ENCODE results near the gene ZNF507.
A peak's percentile ranks its signal among the peaks of the same experiment; 100 is the strongest.

ZNF507 gene

DNA sequence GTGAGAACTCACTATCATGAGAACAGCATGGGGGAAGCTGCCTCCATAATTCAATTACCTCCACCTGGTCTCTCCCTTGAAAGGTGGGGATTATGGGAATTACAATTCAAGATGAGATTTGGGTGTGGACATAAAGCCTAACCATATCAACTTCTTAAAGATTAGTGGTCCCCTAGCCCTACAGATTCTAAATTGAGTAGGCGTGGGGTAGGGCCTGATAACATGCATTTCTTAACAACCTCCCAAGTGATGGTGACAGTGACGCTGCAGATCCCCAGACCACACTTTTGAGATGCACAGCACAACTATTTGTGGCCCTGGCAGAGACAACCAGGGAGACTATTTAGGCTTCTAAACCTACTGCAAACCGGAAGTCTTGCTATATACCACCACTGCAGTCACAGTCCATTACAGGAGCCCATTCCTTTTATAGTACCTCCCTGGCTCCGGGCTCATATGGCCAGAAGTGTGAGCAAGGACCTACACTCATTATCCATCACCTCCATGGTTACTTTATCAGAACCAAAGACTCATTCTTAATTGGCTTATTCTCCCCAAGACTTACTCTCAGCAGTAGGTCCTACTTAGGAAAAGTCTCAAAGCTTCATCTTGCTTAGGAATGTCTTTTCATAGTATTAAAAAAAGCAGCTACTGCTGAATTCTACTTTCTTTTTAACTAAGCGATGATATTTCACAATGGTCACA, 58.0 kb downstream of the ZNF507 start:
- DNase-seq = no peak
- H3K4me3 Mint-ChIP-seq = peak overlapping the region; percentile 89
- H3K27ac Mint-ChIP-seq = no peak overlapping the region
- TF ChIP-seq, protein P1, sequence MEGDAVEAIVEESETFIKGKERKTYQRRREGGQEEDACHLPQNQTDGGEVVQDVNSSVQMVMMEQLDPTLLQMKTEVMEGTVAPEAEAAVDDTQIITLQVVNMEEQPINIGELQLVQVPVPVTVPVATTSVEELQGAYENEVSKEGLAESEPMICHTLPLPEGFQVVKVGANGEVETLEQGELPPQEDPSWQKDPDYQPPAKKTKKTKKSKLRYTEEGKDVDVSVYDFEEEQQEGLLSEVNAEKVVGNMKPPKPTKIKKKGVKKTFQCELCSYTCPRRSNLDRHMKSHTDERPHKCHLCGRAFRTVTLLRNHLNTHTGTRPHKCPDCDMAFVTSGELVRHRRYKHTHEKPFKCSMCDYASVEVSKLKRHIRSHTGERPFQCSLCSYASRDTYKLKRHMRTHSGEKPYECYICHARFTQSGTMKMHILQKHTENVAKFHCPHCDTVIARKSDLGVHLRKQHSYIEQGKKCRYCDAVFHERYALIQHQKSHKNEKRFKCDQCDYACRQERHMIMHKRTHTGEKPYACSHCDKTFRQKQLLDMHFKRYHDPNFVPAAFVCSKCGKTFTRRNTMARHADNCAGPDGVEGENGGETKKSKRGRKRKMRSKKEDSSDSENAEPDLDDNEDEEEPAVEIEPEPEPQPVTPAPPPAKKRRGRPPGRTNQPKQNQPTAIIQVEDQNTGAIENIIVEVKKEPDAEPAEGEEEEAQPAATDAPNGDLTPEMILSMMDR (IDR thresholded peaks at IDR 0.05) = no peak
- no peaks in the 10 kb centered on the region for H3K27me3 Mint-ChIP-seq (ENCODE audit: low read depth, poor library complexity)
- H3K36me3 Mint-ChIP-seq (ENCODE audit: low read depth) = peaks cover 15% of the 10 kb centered on the region
- peaks cover 47% of the 10 kb centered on the region for H3K4me1 Mint-ChIP-seq
- H3K9me3 Mint-ChIP-seq = no peaks in the 10 kb centered on the region

DNA sequence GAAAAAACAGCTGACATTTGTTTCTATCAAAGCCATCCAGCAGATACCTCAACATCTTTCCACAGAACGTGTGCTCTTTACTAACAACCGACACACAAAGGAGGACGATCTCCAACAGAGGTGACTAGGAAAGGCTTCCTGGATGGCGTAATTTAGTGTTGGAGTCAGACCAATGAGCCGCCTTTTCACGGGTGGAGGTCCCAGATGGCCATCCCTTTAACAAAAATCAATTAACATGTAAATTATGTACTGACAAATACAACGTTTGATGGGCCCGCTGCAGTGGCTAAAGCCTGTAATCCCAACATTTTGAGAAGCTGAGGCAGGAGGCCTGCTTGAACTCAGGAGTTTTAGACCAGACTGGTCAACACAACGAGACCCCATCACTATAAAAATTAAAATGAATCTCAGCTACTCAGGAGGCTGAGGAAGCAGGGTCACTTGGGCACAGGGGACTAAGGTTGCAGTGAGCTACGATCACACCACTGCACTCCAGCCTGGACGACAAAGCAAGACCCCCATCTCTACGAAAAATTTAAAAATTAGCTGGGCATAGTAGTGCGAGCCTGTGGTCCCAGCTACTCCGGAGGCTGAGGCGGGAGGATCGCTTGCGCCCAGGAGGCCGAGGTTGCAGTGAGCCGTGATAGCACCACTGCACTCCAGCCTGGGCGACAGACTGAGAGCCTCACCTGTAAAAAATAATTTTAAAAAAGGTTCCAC, 59.0 kb downstream of the ZNF507 start:
- Mint-ChIP-seq H3K4me3 (peak overlapping the region; percentile 89), H3K27ac (peak overlapping the region; percentile 96), H3K36me3 (ENCODE audit: low read depth) (peaks cover 25% of the 10 kb centered on the region), H3K27me3 (ENCODE audit: low read depth, poor library complexity) (no peaks in the 10 kb centered on the region), H3K9me3 (no peaks in the 10 kb centered on the region), H3K4me1 (peaks cover 48% of the 10 kb centered on the region)
- TF ChIP-seq, protein P1 (IDR thresholded peaks at IDR 0.05) = no peak
- DNase-seq = no peak

DNA sequence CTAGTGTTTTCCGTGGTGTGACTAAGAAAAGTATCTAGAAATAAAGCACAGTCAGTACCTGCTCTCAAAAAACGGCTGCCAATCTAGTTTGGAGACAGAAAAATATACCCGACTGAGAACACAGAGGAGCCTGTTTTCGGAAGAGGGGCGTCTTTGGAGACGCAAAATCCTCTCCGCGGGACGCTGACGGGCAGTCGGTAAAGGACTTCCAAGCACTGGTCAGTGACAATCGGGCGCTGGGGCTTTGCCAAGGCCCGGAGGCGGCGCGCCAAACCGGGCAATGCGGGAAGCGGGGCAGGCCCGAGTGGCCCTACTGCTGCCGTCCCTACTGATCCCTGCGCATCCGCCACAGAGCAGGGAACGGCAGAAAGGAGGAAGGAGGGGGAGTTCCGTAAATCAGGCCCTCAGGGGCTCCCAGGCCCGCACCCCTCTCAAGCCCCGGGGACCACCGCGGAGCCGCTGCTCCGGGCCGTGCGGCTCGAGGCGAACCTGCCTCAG, 59.6 kb downstream of the ZNF507 start:
- Mint-ChIP-seq H3K4me1 (peaks cover 48% of the 10 kb centered on the region), H3K4me3 (peak overlapping the region; percentile 89), H3K36me3 (ENCODE audit: low read depth) (peaks cover 27% of the 10 kb centered on the region), H3K27ac (peak overlapping the region; percentile 96), H3K9me3 (no peaks in the 10 kb centered on the region), H3K27me3 (ENCODE audit: low read depth, poor library complexity) (no peaks in the 10 kb centered on the region)
- TF ChIP-seq, protein P1 (IDR thresholded peaks at IDR 0.05) = no peak
- DNase-seq = peak; percentile 60

DNA sequence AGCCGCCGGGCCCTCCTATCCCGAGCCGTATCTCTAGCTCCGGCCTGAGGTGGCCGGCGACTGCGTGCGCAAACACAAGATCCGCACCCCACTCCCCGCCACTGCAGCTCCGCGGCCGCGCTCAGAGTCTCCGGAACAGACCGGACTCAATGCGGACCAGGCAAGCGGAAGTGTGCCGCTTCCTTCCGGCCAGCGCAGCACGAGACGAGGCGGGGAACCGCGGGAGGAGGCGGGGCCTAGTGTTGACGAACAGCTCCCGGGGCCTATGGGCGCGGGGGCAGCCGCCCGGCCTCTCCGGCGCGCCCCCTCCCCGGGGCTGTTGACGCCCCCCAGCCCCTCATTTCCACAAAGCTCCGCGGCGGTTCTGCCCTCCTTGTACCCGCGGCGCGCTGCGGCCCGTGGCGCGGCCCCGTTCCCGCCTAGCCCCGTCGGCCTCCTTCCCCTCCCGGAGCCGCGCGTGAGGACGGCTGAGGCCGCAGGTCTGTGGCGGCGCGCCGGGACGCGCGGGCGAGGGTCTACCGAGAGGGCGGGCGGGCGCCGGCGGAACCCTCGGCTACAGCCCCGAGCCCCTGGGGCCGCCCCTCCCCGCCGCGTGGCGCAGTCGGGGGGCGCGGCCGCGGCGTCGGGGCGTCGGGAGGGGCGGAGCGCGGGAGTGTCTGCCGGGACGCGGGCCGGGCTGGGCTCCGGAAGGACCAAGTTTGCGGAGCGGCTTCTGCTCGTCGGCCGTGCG, 60.2 kb downstream of the ZNF507 start, which contains the start of gene DPY19L3:
Gene DPY19L3, plus strand, starts transcription at position 340 of the 730 bp plus-strand sequence. CDS start 2,484 bp downstream, outside the sequence.
- H3K27ac Mint-ChIP-seq = peak within 1 kb of the TSS; percentile 96
- no peaks in the 10 kb centered on the region for H3K27me3 Mint-ChIP-seq (ENCODE audit: low read depth, poor library complexity)
- H3K36me3 Mint-ChIP-seq (ENCODE audit: low read depth) = peaks cover 31% of the 10 kb centered on the region
- no peaks in the 10 kb centered on the region for H3K9me3 Mint-ChIP-seq
- TF ChIP-seq, protein P1 (IDR thresholded peaks at IDR 0.05) = no peak
- peak within 1 kb of the TSS; percentile 90 for H3K4me3 Mint-ChIP-seq
- DNase-seq = peak; percentile 97
- peaks cover 48% of the 10 kb centered on the region for H3K4me1 Mint-ChIP-seq

DNA sequence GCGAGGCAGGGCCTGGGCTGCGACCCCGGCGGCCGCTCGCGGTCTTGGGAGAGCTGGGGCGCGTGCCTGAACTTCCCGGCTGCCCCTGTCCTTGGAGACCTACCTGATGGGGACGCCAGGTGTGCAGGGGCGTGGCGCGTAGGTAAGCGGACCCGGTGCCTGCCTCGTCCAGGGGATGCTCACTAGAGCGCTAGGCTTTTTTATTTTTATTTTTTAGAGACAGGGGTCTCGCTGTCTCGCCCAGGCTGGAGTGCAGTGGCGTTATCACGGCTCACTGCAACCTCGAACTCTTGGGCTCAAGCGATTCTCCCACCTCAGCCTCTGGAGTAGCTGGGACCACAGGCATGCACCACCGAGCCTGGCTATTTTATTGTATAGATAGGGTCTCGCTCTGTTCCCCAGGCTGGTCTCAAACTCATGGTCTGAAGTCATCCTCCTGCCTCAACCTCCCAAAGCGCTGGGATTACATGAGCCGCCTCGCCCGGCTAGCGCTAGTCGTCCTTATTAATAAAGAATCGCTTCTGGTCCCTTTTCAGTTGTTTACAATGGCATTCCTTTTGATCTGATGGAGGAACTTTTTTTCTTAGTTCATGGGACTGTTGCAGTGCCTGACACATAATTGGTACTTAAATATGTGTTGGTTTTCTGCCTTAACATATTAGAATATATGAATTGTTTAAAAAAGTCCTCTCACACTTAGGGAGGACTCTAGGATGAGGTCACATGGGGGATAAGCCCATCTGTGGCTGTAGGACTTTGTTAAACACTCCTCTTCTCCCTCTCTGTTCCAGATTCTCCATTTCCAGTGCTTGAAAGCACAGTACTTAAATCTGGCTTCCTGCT, 61.0 kb downstream of the ZNF507 start:
- H3K27me3 Mint-ChIP-seq (ENCODE audit: low read depth, poor library complexity) = no peaks in the 10 kb centered on the region
- peak overlapping the region; percentile 68 for H3K27ac Mint-ChIP-seq

More for the DNA sequence above, 61.0 kb downstream of the ZNF507 start:
- Mint-ChIP-seq H3K4me3 (peak overlapping the region; percentile 90), H3K4me1 (peaks cover 48% of the 10 kb centered on the region), H3K9me3 (no peaks in the 10 kb centered on the region), H3K36me3 (ENCODE audit: low read depth) (peaks cover 38% of the 10 kb centered on the region)
- TF ChIP-seq, protein P1 (IDR thresholded peaks at IDR 0.05) = no peak
- DNase-seq = no peak
